Hepatocyte (in vitro differentiated cells): Measurements from ENCODE around the gene SPATA6L. TPM values are rescaled to one million over a fixed set of nuclear protein-coding genes. Genes with fewer than 3 reads are reported as not detected.

Experiments used
- DNase-seq: peaks from one replicate; pipeline ENCODE4 v3.0.0-alpha.2; 2016; ENCODE audit warnings: low spot score
- H2AFZ ChIP-seq: fragments of 200-600 bp; sonication (generic); 2 replicates; pipeline ENCODE4 v1.6.0; 2016; ENCODE audit warnings: antibody characterized with exemption, mild to moderate bottlenecking
- H3K27ac ChIP-seq: fragments of 200-600 bp; sonication (generic); 2 replicates; pipeline ENCODE4 v1.5.1; 2016; ENCODE audit warnings: mild to moderate bottlenecking
- H3K27me3 ChIP-seq: fragments of 200-600 bp; sonication (generic); 2 replicates; pipeline ENCODE4 v1.6.1; 2016
- H3K36me3 ChIP-seq: fragments of 200-600 bp; sonication (generic); replicated peaks from 2 replicates; pipeline ENCODE4 v1.5.1; 2016; ENCODE audit warnings: low read depth; ENCODE audit not compliant: insufficient read depth
- H3K4me1 ChIP-seq: fragments of 200-600 bp; sonication (generic); 2 replicates; pipeline ENCODE4 v1.5.1; 2016; ENCODE audit warnings: mild to moderate bottlenecking, moderate library complexity; ENCODE audit not compliant: insufficient read depth
- H3K4me2 ChIP-seq: fragments of 200-600 bp; sonication (generic); 2 replicates; pipeline ENCODE4 v1.6.0; 2016
- H3K4me3 ChIP-seq: fragments of 200-600 bp; sonication (generic); 2 replicates; pipeline ENCODE4 v1.5.1; 2016; ENCODE audit warnings: mild to moderate bottlenecking
- H3K79me2 ChIP-seq: fragments of 200-600 bp; sonication (generic); 2 replicates; pipeline ENCODE4 v1.6.0; 2017; ENCODE audit warnings: mild to moderate bottlenecking
- H3K9me2 ChIP-seq: fragments of 200-600 bp; sonication (generic); replicated peaks from 2 replicates; pipeline ENCODE4 v1.6.0; 2017; ENCODE audit warnings: mild to moderate bottlenecking; ENCODE audit not compliant: insufficient read depth
- H3K9me3 ChIP-seq: fragments of 200-600 bp; sonication (generic); 2 replicates; pipeline ENCODE4 v1.5.1; 2016; ENCODE audit warnings: low read depth, mild to moderate bottlenecking
- H4K20me1 ChIP-seq: fragments of 200-600 bp; sonication (generic); 2 replicates; pipeline ENCODE4 v1.6.0; 2016; ENCODE audit warnings: mild to moderate bottlenecking; ENCODE audit not compliant: insufficient read depth, poor library complexity, severe bottlenecking
- EZH2 ChIP-seq: fragments of 200-600 bp; sonication (generic); IDR thresholded peaks from 2 replicates; pipeline ENCODE4 v1.6.1; 2016; ENCODE audit warnings: antibody characterized with exemption, mild to moderate bottlenecking, borderline replicate concordance
- EZH2phosphoT487 ChIP-seq: fragments of 200-600 bp; sonication (generic); IDR thresholded peaks from one replicate; pipeline ENCODE4 v1.6.1; 2018; ENCODE audit warnings: antibody characterized with exemption, mild to moderate bottlenecking, low read depth, moderate library complexity; ENCODE audit not compliant: unreplicated experiment, severe bottlenecking
- WGBS: methylation state at CpG from one replicate; pipeline ENCODE4 v1.1.6; 2016; ENCODE audit warnings: low lambda C conversion rate; ENCODE audit errors: missing lambda C conversion rate; 5-methylcytosine and 5-hydroxymethylcytosine counted together
- polyA plus RNA-seq: library from polyadenylated mRNA; unstranded; fragments of >200 nt; fragmentation: Nextera tagmentation; extraction: Ambion mirVana; gene quantifications from 2 replicates; pipeline ENCODE4 v1.2.1, GENCODE V29; 2016
- total RNA-seq: library from RNA; depleted of rRNA; stranded (reverse); fragments of >200 nt; gene quantifications from 2 replicates; pipeline ENCODE4 v1.2.3, GENCODE V29; 2014
- TF ChIP-seq, protein P1 (sequence below): fragments of 200-600 bp; sonication (generic); IDR thresholded peaks from 2 replicates; pipeline ENCODE4 v1.5.1; 2016; ENCODE audit warnings: antibody characterized with exemption, mild to moderate bottlenecking; ENCODE audit not compliant: poor library complexity

SPATA6L gene
- total and polyA plus RNA-seq, 2 experiments from 2014 or later = 2.0 to 2.5 TPM

DNA sequence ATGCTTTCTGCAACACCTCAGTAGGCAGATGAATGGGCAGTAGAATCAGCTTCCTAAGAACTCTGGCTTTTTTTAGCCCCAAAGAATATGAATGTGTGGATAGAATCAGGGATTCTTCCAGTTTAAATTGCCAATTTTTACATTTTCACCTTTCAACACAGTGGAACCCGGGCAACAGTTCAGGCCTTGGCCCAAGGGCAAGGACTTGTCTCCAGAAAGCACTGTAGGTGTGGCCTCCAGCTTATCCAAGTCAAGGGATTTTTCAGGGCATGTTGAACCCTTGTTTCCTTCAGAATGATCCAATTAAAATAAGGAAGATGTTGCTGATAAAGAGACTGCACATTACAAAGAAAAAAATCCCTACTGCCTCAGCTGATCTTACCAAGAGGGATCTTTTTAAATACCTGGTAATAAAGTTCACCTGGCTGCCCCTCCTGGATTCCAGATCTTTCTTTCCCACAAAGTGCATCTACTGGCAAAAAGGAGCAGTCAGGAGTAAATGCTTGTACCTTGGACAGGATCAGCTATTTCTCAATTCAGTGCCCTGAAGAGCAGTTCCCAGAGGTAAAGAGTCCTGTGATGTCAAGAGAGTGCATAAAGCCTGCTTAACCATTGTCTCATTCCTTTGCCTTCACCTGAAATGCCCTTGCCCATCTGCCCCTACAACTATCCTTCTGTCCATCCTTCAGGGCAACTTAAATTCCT is 84.3 kb downstream of the SPATA6L start:
- Histone ChIP-seq H3K4me2 (no peak overlapping the region), H2AFZ (no peak overlapping the region), H3K9me2 (no peaks in the 10 kb centered on the region), H3K4me1 (no peaks in the 10 kb centered on the region), H3K79me2 (no peaks in the 10 kb centered on the region), H3K9me3 (no peaks in the 10 kb centered on the region), H3K27ac (no peak overlapping the region), H3K27me3 (no peaks in the 10 kb centered on the region), H3K4me3 (no peak overlapping the region), H4K20me1 (no peaks in the 10 kb centered on the region), H3K36me3 (no peaks in the 10 kb centered on the region)
- no peak for DNase-seq
- TF ChIP-seq, protein P1, sequence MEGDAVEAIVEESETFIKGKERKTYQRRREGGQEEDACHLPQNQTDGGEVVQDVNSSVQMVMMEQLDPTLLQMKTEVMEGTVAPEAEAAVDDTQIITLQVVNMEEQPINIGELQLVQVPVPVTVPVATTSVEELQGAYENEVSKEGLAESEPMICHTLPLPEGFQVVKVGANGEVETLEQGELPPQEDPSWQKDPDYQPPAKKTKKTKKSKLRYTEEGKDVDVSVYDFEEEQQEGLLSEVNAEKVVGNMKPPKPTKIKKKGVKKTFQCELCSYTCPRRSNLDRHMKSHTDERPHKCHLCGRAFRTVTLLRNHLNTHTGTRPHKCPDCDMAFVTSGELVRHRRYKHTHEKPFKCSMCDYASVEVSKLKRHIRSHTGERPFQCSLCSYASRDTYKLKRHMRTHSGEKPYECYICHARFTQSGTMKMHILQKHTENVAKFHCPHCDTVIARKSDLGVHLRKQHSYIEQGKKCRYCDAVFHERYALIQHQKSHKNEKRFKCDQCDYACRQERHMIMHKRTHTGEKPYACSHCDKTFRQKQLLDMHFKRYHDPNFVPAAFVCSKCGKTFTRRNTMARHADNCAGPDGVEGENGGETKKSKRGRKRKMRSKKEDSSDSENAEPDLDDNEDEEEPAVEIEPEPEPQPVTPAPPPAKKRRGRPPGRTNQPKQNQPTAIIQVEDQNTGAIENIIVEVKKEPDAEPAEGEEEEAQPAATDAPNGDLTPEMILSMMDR = no peak
- TF ChIP-seq EZH2phosphoT487 = no peak
- TF ChIP-seq EZH2 = no peak
- WGBS = 90% methylated on average over 1 of the region's 1 CpG

DNA sequence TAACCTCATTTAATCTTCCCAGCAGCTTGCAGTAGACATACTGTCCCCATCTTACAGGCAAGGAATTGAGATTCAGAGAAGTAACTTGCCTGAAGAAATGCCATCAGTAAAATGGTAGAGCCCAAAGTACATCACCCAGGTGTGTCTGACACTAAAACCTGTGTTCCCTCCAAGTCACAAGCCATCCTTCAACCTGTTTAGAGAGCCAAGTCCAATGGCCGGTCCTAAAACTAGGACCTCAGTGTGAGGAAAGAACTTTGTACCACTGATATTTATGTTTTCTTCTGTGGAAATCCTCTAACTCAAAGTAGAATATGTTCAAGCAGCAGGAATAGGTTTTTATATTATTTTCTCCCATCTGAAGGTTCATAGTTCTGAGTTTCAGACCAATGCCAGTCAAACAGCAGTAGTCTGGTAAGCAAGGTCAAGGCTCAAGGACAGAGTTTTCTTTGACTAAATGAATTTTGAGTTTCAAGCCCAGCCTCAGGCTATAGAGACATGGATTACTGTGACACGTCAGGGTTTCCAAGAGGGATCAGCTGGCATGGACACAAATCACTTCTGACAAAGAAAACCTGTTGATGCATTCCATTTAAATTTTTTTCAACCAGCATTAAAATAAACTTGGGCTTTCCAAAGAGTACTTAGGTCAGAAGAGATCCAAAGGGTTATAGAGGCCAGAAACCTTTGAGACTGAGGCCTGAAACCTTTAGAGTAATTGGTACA is 85.1 kb downstream of the SPATA6L start:
- H3K36me3 ChIP-seq = no peaks in the 10 kb centered on the region
- no peak for DNase-seq
- no peaks in the 10 kb centered on the region for H4K20me1 ChIP-seq
- no peaks in the 10 kb centered on the region for H3K4me1 ChIP-seq
- H3K4me3 ChIP-seq = no peak overlapping the region
- H3K79me2 ChIP-seq = no peaks in the 10 kb centered on the region
- 79% methylated on average over 2 of the region's 2 CpGs for WGBS
- no peaks in the 10 kb centered on the region for H3K9me3 ChIP-seq
- H3K27me3 ChIP-seq = no peaks in the 10 kb centered on the region
- no peak overlapping the region for H2AFZ ChIP-seq
- no peak overlapping the region for H3K27ac ChIP-seq
- TF ChIP-seq, protein P1 = no peak
- TF ChIP-seq EZH2 (no peak), EZH2phosphoT487 (no peak)
- no peak overlapping the region for H3K4me2 ChIP-seq
- H3K9me2 ChIP-seq = no peaks in the 10 kb centered on the region

DNA sequence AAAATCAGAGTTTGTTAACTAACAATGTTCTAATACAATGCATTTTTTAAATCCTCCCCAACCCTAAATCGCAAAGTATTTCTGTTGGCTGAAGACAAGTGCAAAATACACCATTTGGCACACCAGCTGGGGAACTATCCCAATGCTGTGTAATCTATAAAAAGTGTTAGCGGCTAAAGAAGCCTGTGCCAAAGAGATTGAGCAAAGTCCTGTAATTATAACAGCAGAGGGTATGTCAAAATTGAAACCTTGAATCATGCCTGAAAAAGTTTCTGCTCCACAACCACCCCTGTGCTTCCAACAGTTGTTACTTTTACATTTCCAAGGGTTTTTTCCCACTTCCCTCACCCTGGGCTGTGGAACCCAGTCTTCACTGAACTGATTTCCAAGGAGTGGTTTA is 87.3 kb downstream of the SPATA6L start:
- Histone ChIP-seq H3K4me3 (no peak overlapping the region), H2AFZ (no peak overlapping the region), H3K4me1 (no peaks in the 10 kb centered on the region), H3K27me3 (no peaks in the 10 kb centered on the region), H3K4me2 (no peak overlapping the region), H3K9me3 (no peaks in the 10 kb centered on the region), H3K9me2 (no peaks in the 10 kb centered on the region), H4K20me1 (no peaks in the 10 kb centered on the region), H3K27ac (no peak overlapping the region), H3K79me2 (no peaks in the 10 kb centered on the region), H3K36me3 (no peaks in the 10 kb centered on the region)
- no peak for DNase-seq
- TF ChIP-seq EZH2phosphoT487 (no peak), EZH2 (no peak)
- TF ChIP-seq, protein P1 = no peak
- WGBS = 98% methylated on average over 2 of the region's 2 CpGs
